CD14-positive monocyte (primary cell): Measurements from ENCODE around the gene PHF13. TPM values are rescaled to one million over a fixed set of nuclear protein-coding genes. Genes with fewer than 3 reads are reported as not detected.

Source experiments
- DNase-seq, 3 donors: peaks; one replicate each; pipeline ENCODE4 v3.0.0-alpha.2; 2011 to 2022
- H2AFZ ChIP-seq: 2 replicates; pipeline ENCODE4 v1.6.0; 2012; ENCODE audit warnings: mild to moderate bottlenecking, low read depth, low read length, inconsistent platforms; ENCODE audit not compliant: insufficient read depth, poor library complexity, severe bottlenecking
- H3K27ac ChIP-seq, 2 donors: 1 replicate in 1 of 2; 2 replicates in 1 of 2; pipeline ENCODE4 v1.5.1; 2012 to 2013; ENCODE audit warnings: low read length in 2 of 2, control low read depth in 1 of 2, inconsistent platforms in 1 of 2, low read depth in 1 of 2, mild to moderate bottlenecking in 1 of 2
- H3K27me3 ChIP-seq, 2 donors: one replicate each; pipeline versions ENCODE4 v1.6.0 to v1.6.1; 2011 to 2013; ENCODE audit warnings: low read length in 2 of 2; ENCODE audit not compliant: control insufficient read depth in 2 of 2, insufficient read depth in 2 of 2
- H3K36me3 ChIP-seq, 2 donors: replicated peaks in 1 of 2; 1 replicate in 1 of 2; 2 replicates in 1 of 2; pipeline versions ENCODE4 v1.5.1 to v1.6.1; 2012 to 2013; ENCODE audit warnings: low read length in 2 of 2, control low read depth in 1 of 2, inconsistent platforms in 1 of 2, mild to moderate bottlenecking in 1 of 2; ENCODE audit not compliant: insufficient read depth in 2 of 2, control insufficient read depth in 1 of 2
- H3K4me1 ChIP-seq, 2 donors: 1 replicate in 1 of 2; 2 replicates in 1 of 2; pipeline versions ENCODE4 v1.5.1 to v1.6.1; 2012 to 2013; ENCODE audit warnings: low read length in 2 of 2, control low read depth in 1 of 2, inconsistent platforms in 1 of 2, mild to moderate bottlenecking in 1 of 2, moderate library complexity in 1 of 2; ENCODE audit not compliant: insufficient read depth in 2 of 2, control insufficient read depth in 1 of 2
- H3K4me2 ChIP-seq: replicated peaks from 2 replicates; pipeline ENCODE3; 2012; ENCODE audit warnings: low read length, moderate library complexity, mild to moderate bottlenecking; ENCODE audit not compliant: poor library complexity, severe bottlenecking; ENCODE audit errors: extremely low read depth
- H3K4me3 ChIP-seq, 3 experiments: fragments of 200-600 bp in 1 of 3; sonication (generic) in 1 of 3; replicated peaks in 1 of 3; 1 replicate in 2 of 3; 2 replicates in 1 of 3; pipeline ENCODE4 v1.5.1; 2011 to 2013; ENCODE audit warnings: low read length in 3 of 3, mild to moderate bottlenecking in 3 of 3, control low read depth in 2 of 3, low read depth in 2 of 3, inconsistent platforms in 1 of 3, moderate library complexity in 1 of 3
- H3K79me2 ChIP-seq: 2 replicates; pipeline ENCODE4 v1.6.0; 2012; ENCODE audit warnings: mild to moderate bottlenecking, control low read depth, inconsistent platforms, low read length, moderate library complexity; ENCODE audit not compliant: insufficient read depth
- H3K9ac ChIP-seq: 2 replicates; pipeline ENCODE4 v1.6.0; 2017; ENCODE audit warnings: low read length, mild to moderate bottlenecking; ENCODE audit not compliant: insufficient read depth, poor library complexity, severe bottlenecking
- H3K9me3 ChIP-seq, 2 donors: replicated peaks in 1 of 2; 1 replicate in 1 of 2; 2 replicates in 1 of 2; pipeline versions ENCODE4 v1.5.1 to v1.6.1; 2012 to 2013; ENCODE audit warnings: low read length in 2 of 2, control low read depth in 1 of 2; ENCODE audit not compliant: control insufficient read depth in 1 of 2, insufficient read depth in 1 of 2
- H4K20me1 ChIP-seq: 2 replicates; pipeline ENCODE4 v1.6.0; 2012; ENCODE audit warnings: mild to moderate bottlenecking, low read length, control low read depth, moderate library complexity; ENCODE audit not compliant: insufficient read depth
- H3K27ac Mint-ChIP-seq, 7 donors: one replicate each; pipeline ENCODE4 v1.8.0; 2020; ENCODE audit warnings: mild to moderate bottlenecking in 7 of 7, mixed read lengths in 7 of 7, moderate library complexity in 6 of 7, inconsistent platforms in 2 of 7
- H3K27me3 Mint-ChIP-seq, 3 donors: one replicate each; pipeline ENCODE4 v1.8.0; 2021 to 2022; ENCODE audit warnings: low read depth in 3 of 3, mild to moderate bottlenecking in 3 of 3, mixed read lengths in 3 of 3, moderate library complexity in 3 of 3, inconsistent platforms in 1 of 3
- H3K36me3 Mint-ChIP-seq, 2 donors: one replicate each; pipeline ENCODE4 v1.8.0; 2020; ENCODE audit warnings: mixed read lengths in 2 of 2, inconsistent platforms in 1 of 2, mild to moderate bottlenecking in 1 of 2
- H3K4me1 Mint-ChIP-seq: one replicate; pipeline ENCODE4 v1.8.0; 2020; ENCODE audit warnings: mild to moderate bottlenecking, mixed read lengths
- H3K4me3 Mint-ChIP-seq, 2 donors: one replicate each; pipeline ENCODE4 v1.8.0; 2020; ENCODE audit warnings: mild to moderate bottlenecking in 2 of 2, mixed read lengths in 2 of 2, moderate library complexity in 1 of 2
- H3K9me3 Mint-ChIP-seq, 7 donors: one replicate each; pipeline ENCODE4 v1.8.0; 2020 to 2022; ENCODE audit warnings: mixed read lengths in 7 of 7, mild to moderate bottlenecking in 6 of 7, moderate library complexity in 6 of 7, inconsistent platforms in 2 of 7
- CTCF ChIP-seq: fragments of 200-600 bp; IDR thresholded peaks from one replicate; pipeline ENCODE4 v1.8.0; 2022; ENCODE audit warnings: antibody characterized with exemption, mild to moderate bottlenecking
- WGBS: methylation state at CpG from one replicate; pipeline ENCODE4 v1.1.5; 2013; ENCODE audit warnings: missing lambda C conversion rate; ENCODE audit not compliant: insufficient coverage; 5-methylcytosine and 5-hydroxymethylcytosine counted together
- intact Hi-C, 2 donors: fragments of 100-400 bp; cut with micrococcal nuclease; formaldehyde crosslinking; loops; one replicate each; pipeline versions ENCODE4 v1.15.0 to v1.15.1; 2023
- polyA plus RNA-seq, 3 donors: library from polyadenylated mRNA; depleted of rRNA in 1 of 3; unstranded in 2 of 3; stranded (reverse) in 1 of 3; fragments of 300-500 nt in 2 of 3; fragments of >200 nt in 1 of 3; fragmentation: Illumina TruSeq in 2 of 3; gene quantifications; 1 replicate in 2 of 3; 2 replicates in 1 of 3; pipeline ENCODE4 v1.2.3, GENCODE V29; 2012 to 2021

PHF13 gene
- polyA plus RNA-seq, 3 donors: 1.0 to 7.3 (median 1.7) TPM

- Histone ChIP-seq H3K36me3 (peaks cover 86 to 93% of the 10 kb centered on the region in 2 donors), H3K9me3 (no peaks in the 10 kb centered on the region), H3K27me3 (no peaks in the 10 kb centered on the region), H3K9ac (no peak overlapping the region), H3K4me1 (peaks cover 21 to 36% of the 10 kb centered on the region in 2 donors), H4K20me1 (peaks cover 100% of the 10 kb centered on the region), H3K79me2 (peaks cover 26% of the 10 kb centered on the region), H3K4me3 (no peak overlapping the region), H3K4me2 (no peak overlapping the region), H3K27ac (no peak overlapping the region), H2AFZ (no peak overlapping the region)
- Mint-ChIP-seq H3K27ac (peak overlapping the region in 1 of 7 donors; percentile 23), H3K4me1 (peaks cover 35% of the 10 kb centered on the region), H3K4me3 (no peak overlapping the region), H3K36me3 (peaks cover 70 to 90% of the 10 kb centered on the region in 2 donors), H3K27me3 (no peaks in the 10 kb centered on the region), H3K9me3 (no peaks in the 10 kb centered on the region)
- DNase-seq: peak in 1 of 3 donors; percentile 12
- intact Hi-C loops: no loop called here
- TF ChIP-seq CTCF: no peak
- 20% methylated on average over 3 of the region's 5 CpGs for WGBS
These were observed 21.1 kb upstream of the PHF13 start for GRCh38 chr1:6592441-6592840.

- peaks cover 35% of the 10 kb centered on the region for H3K4me1 Mint-ChIP-seq
- WGBS: 96% methylated on average over 27 of the region's 38 CpGs
- TF ChIP-seq CTCF: no peak
- intact Hi-C loops: no loop called here
- H3K9me3 Mint-ChIP-seq: no peaks in the 10 kb centered on the region
- H3K4me3 ChIP-seq: no peak overlapping the region
- H3K36me3 ChIP-seq: peaks cover 86 to 93% of the 10 kb centered on the region in 2 donors
- no peak overlapping the region for H3K9ac ChIP-seq
- no peak overlapping the region for H3K4me2 ChIP-seq
- H3K79me2 ChIP-seq: peaks cover 32% of the 10 kb centered on the region
- no peak overlapping the region for H3K27ac ChIP-seq
- no peaks in the 10 kb centered on the region for H3K27me3 Mint-ChIP-seq
- no peak overlapping the region for H3K27ac Mint-ChIP-seq
- H3K27me3 ChIP-seq: no peaks in the 10 kb centered on the region
- peaks cover 70 to 90% of the 10 kb centered on the region in 2 donors for H3K36me3 Mint-ChIP-seq
- H3K9me3 ChIP-seq: no peaks in the 10 kb centered on the region
- peaks cover 22 to 42% of the 10 kb centered on the region in 2 donors for H3K4me1 ChIP-seq
- no peak overlapping the region for H2AFZ ChIP-seq
- peaks cover 100% of the 10 kb centered on the region for H4K20me1 ChIP-seq
- no peak overlapping the region for H3K4me3 Mint-ChIP-seq
- DNase-seq: peak in 1 of 3 donors; percentile 5
These were observed 20.5 kb upstream of the PHF13 start for GRCh38 chr1:6592865-6593593.
